HG02588 (cell line): ENCODE data around the gene TNFSF13.
"Not testable (repeated sequence)": the region's sequence is repeated elsewhere in the genome, so short reads cannot be mapped to it uniquely, and the experiment has no call there.

ENCODE experiments used
- ATAC-seq: cut with Tn5 transposase; IDR thresholded peaks from one replicate; pipeline ENCODE4 v1.9.1; 2021; ENCODE audit warnings: mild to moderate bottlenecking, moderate library complexity; ENCODE audit not compliant: unreplicated experiment

TNFSF13 gene

GRCh38 chr17:7589204-7589868, 30.8 kb downstream of the TNFSF13 start:
- no peak for ATAC-seq

- ATAC-seq, result no peak
These were observed 31.5 kb downstream of the TNFSF13 start, which contains the start of gene SOX15 for GRCh38 chr17:7589891-7590691. Gene SOX15, minus strand, starts transcription at chr17:7590094. Its CDS starts 418 bp downstream, at chr17:7589676.

- ATAC-seq, result no peak
These were observed 32.2 kb downstream of the TNFSF13 start for GRCh38 chr17:7590743-7591142.

- ATAC-seq, result no peak
These were observed 33.0 kb downstream of the TNFSF13 start for GRCh38 chr17:7591596-7591995.

GRCh38 chr17:7592422-7593021, 34.0 kb downstream of the TNFSF13 start:
- ATAC-seq, result no peak

GRCh38 chr17:7593296-7593695, 34.7 kb downstream of the TNFSF13 start:
- no peak for ATAC-seq

GRCh38 chr17:7597561-7597960, 39.0 kb downstream of the TNFSF13 start:
- ATAC-seq, result not testable (repeated sequence)

- no peak for ATAC-seq
These were observed 47.7 kb downstream of the TNFSF13 start for GRCh38 chr17:7606280-7606679.

- no peak for ATAC-seq
These were observed 52.1 kb downstream of the TNFSF13 start for GRCh38 chr17:7610641-7611040.
